ENCODE results near the gene PPP4R1.

DNA sequence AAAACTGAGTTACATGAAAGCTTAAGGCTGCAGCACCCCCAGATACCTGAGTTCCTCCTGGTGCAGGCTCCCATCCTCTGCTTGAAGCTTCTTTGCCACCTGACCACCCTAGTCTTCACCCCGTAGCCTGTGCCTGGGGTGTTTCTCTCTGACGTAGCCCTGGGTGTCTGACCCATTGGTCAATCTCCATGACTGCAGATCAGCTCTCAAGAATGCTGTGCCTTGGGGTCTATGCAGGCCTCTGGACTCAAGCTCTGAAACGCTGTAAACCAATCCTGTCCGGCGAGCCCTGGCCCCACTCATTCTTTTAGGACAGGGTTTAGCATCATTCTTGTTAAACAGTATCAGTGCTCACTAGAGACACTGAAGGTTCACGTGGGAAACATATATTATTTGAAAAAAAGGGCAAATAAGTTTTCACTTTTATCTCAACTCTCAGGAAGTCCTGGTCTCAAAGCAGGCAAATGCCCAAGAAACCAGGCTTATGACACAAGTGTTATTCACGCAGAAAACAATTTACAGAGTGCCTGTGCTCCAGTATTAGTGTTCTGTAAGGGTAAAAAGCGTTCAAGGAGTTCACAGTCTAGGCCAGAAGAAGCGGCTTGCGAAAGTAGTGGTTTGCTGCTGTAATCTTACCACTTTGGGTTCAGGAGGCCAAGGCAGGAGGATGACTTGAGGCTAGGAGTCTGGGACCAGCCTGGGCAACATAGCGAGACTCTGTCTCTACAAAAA is 22.8 kb upstream of the PPP4R1 start:
- TF ChIP-seq, protein P1, sequence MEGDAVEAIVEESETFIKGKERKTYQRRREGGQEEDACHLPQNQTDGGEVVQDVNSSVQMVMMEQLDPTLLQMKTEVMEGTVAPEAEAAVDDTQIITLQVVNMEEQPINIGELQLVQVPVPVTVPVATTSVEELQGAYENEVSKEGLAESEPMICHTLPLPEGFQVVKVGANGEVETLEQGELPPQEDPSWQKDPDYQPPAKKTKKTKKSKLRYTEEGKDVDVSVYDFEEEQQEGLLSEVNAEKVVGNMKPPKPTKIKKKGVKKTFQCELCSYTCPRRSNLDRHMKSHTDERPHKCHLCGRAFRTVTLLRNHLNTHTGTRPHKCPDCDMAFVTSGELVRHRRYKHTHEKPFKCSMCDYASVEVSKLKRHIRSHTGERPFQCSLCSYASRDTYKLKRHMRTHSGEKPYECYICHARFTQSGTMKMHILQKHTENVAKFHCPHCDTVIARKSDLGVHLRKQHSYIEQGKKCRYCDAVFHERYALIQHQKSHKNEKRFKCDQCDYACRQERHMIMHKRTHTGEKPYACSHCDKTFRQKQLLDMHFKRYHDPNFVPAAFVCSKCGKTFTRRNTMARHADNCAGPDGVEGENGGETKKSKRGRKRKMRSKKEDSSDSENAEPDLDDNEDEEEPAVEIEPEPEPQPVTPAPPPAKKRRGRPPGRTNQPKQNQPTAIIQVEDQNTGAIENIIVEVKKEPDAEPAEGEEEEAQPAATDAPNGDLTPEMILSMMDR (conservative IDR thresholded peaks at IDR 0.05 in 1 of 2, IDR thresholded peaks at IDR 0.05 in 1 of 2; ENCODE audit: extremely low read depth in 1 of 2, insufficient read depth in 1 of 2, low read depth in 1 of 2, low read length in 2 of 2) = no peak
- no peak for TF ChIP-seq EZH2 (IDR thresholded peaks at IDR 0.05; ENCODE audit: borderline replicate concordance, low read length)

Data from mammary epithelial cell (primary cell).